NCI-H1105 (cell line): ENCODE measurements around the gene RPRM.
"Not testable (repeated sequence)": the region's sequence is repeated elsewhere in the genome, so short reads cannot be mapped to it uniquely, and the experiment has no call there.

ENCODE experiments used
- DNase-seq: peaks from one replicate; lab custom pipeline; 2025; lab: John Stamatoyannopoulos, UW

Gene RPRM

GRCh38 chr2:153455861-153456260 is 22.7 kb downstream of the RPRM start:
- DNase-seq, result no peak

DNA sequence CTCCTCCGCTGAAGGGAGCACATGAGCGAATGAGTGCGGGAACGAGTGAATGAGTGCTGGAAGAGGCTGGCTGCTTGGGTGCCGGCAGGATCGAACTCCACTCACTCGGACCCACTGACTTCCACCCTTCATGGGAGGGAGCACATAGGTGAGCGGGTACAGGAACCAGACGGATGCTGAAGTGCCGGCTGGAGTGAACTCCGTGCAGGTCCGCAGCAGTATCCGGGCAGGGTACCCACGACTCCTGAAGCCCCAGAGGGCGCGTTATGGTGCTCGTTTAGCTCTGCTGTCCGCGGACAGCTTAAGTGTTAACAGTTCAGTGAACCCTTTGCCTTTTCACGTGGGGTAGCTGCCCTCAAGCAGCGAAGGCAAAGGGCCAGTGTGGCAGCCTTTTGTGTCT is 23.2 kb downstream of the RPRM start:
- no peak for DNase-seq

DNA sequence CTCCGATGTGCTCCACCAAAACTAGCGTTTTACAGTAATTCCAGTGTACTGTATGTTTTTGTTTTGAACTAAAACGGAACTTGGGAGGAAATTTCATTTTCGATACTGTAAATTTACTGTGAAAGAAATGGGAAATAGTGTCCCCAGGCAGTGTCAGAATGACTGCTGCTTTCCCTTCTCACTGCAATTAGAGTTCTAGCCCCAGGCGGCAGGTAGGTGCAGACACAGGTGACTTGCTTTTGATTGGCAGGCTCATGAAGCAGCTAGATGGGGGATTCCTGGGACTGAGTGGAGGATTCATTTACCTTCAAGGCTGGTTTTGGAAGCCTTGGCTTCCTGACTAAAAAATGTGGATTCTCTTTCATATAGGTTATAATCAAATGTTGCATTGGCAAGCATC is 27.0 kb downstream of the RPRM start:
- no peak for DNase-seq

- no peak for DNase-seq
Measured at GRCh38 chr2:153443106-153443505, 35.5 kb downstream of the RPRM start.

DNA sequence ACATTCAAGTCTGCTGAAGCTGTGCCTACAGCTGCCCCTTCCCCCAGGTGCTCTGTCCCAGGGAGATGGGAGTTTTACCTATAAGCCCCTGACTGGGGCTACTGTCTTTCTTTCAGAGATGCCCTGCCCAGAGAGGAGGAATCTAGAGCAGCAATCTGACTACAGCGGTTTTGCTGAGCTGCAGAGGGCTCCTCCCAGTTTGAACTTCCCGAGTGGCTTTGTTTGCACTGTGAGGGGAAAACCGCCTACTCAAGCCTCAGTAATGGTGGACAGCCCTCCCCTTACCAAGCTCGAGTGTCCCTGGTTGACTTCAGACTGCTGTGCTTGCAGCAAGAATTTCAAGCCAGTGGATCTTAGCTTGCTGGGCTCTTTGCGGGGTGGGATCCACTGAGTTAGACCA is 35.9 kb downstream of the RPRM start:
- not testable (repeated sequence) for DNase-seq

DNA sequence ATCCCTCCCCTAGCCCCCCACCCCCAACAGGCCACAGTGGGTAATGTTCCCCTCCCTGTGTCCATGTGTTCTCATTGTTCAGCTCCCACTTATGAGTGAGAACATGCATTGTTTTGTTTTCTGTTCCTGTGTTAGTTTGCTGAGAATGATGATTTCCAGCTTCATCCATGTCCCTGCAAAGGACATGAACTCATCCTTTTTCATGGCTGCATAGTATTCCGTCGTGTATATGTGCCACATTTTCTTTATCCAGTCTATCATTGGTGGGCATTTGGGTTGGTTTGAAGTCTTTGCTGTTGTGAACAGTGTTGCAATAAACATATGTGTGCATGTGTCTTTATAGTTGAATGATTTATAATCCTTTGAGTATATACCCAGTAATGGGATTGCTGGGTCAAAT is 38.5 kb downstream of the RPRM start:
- not testable (repeated sequence) for DNase-seq

DNA sequence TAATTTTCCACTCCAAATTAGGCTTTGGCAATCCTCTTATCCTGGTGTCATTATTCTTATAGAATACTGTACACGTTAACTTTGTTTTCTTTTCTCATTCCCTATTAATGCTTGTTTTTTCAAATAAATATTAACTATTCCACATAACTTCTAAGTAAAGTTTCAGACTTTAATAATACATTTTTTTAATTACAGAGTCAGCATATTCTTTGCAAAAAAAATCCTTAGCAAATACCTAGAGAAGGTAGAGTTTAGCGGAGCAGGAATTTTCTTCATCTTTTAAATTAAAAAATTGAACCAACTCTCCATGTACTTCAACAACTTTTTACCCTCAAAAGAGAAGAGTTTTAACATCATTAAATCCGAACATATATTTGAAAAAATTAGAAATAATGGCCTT is 45.2 kb downstream of the RPRM start:
- no peak for DNase-seq

GRCh38 chr2:153432381-153432780 is 46.2 kb downstream of the RPRM start:
- DNase-seq, result peak; percentile 5

- no peak for DNase-seq
Measured at GRCh38 chr2:153431114-153431513, 47.4 kb downstream of the RPRM start.
